Activated T-cell treated with anti-CD3 and anti-CD28 coated beads for 24 hours (primary cell): Measurements from ENCODE around the gene IKZF2.
"Not testable (repeated sequence)": the region's sequence is repeated elsewhere in the genome, so short reads cannot be mapped to it uniquely, and the experiment has no call there.

ENCODE experiments used
- DNase-seq: peaks from one replicate; pipeline ENCODE4 v3.0.0-alpha.2; 2020; ENCODE audit warnings: low read depth

IKZF2 gene

GRCh38 chr2:213034585-213034984 is 116.8 kb downstream of the IKZF2 start:
- DNase-seq, result no peak

GRCh38 chr2:213032607-213033006 is 118.8 kb downstream of the IKZF2 start:
- DNase-seq, result no peak

- DNase-seq, result no peak
Observed at GRCh38 chr2:213022987-213023386, 128.4 kb downstream of the IKZF2 start.

GRCh38 chr2:213021971-213022899 is 129.2 kb downstream of the IKZF2 start:
- no peak for DNase-seq

GRCh38 chr2:213020913-213021312 is 130.5 kb downstream of the IKZF2 start:
- DNase-seq, result not testable (repeated sequence)

GRCh38 chr2:213020268-213020667 is 131.1 kb downstream of the IKZF2 start:
- no peak for DNase-seq

GRCh38 chr2:213019368-213019767 is 132.0 kb downstream of the IKZF2 start:
- no peak for DNase-seq

- no peak for DNase-seq
Observed at GRCh38 chr2:213018340-213018901, 133.0 kb downstream of the IKZF2 start.

- DNase-seq, result no peak
Observed at GRCh38 chr2:213017404-213017803, 134.0 kb downstream of the IKZF2 start.

- no peak for DNase-seq
Observed at GRCh38 chr2:213016984-213017351, 134.4 kb downstream of the IKZF2 start.

- no peak for DNase-seq
Observed at GRCh38 chr2:213016166-213016983, 135.0 kb downstream of the IKZF2 start.

- peak; percentile 17 for DNase-seq
Observed at GRCh38 chr2:213015387-213016165, 135.8 kb downstream of the IKZF2 start.

GRCh38 chr2:213013979-213014378 is 137.4 kb downstream of the IKZF2 start:
- DNase-seq, result no peak

GRCh38 chr2:213011505-213011904 is 139.9 kb downstream of the IKZF2 start:
- DNase-seq, result no peak

- no peak for DNase-seq
Observed at GRCh38 chr2:213010106-213010779, 141.2 kb downstream of the IKZF2 start.

- no peak for DNase-seq
Observed at GRCh38 chr2:213007290-213007838, 144.0 kb downstream of the IKZF2 start.

- DNase-seq, result no peak
Observed at GRCh38 chr2:213004197-213004821, 147.1 kb downstream of the IKZF2 start.

GRCh38 chr2:213002383-213002782 is 149.0 kb downstream of the IKZF2 start:
- DNase-seq, result no peak

GRCh38 chr2:213001297-213001910 is 150.0 kb downstream of the IKZF2 start:
- no peak for DNase-seq
